ENCODE data around the gene SYNC. TPM values are rescaled to one million over a fixed set of nuclear protein-coding genes. Genes with fewer than 3 reads are reported as not detected.
"Not testable (repeated sequence)": the region's sequence is repeated elsewhere in the genome, so short reads cannot be mapped to it uniquely, and the experiment has no call there.

Gene SYNC
- total RNA-seq, 4 donors from 2014 or later = 111 to 201 (median 153) TPM

- no peak for DNase-seq (ENCODE audit: extremely low spot score)
- 19% methylated on average over 4 of the region's 6 CpGs for WGBS
Observed at GRCh38 chr1:32701421-32701911, 1.1 kb downstream of the SYNC start.

DNA sequence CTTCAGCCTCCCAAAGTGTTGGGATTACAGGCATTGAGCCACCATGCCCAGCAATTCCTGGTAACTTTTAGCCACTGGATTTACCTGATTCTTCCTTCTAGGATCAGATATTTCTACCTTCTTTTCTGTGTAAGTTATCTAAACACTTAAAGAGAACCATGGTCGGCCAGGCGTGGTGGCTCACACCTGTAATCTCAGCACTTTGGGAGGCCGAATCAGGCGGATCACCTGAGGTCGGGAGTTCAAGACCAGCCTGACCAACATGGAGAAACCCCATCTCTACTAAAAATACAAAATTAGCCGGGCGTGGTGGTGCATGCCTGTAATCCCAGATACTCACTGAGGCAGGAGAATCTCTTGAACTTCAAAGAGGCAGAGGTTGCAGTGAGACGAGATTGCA lies 5.6 kb downstream of the SYNC start:
- H3K9me3 ChIP-seq; DNase-seq (ENCODE audit: extremely low spot score); intact Hi-C loops (cut with DNase I); H3K27me3 ChIP-seq; H3K4me3 ChIP-seq: not testable (repeated sequence)
- WGBS = 96% methylated on average over 8 of the region's 8 CpGs
- peak overlapping the region; percentile 81 to 98 (median 96) for H3K27ac ChIP-seq (replicated peaks in 1 of 4)
- peaks cover 36 to 98% (median 88%) of the 10 kb centered on the region in 4 donors for H3K4me1 ChIP-seq
- peaks cover 4 to 33% (median 17%) of the 10 kb centered on the region in 4 donors for H3K36me3 ChIP-seq

More at GRCh38 chr1:32701421-32701911, 1.1 kb downstream of the SYNC start:
- Histone ChIP-seq H3K4me1 (peaks cover 33 to 91% (median 79%) of the 10 kb centered on the region in 4 donors), H3K27ac (replicated peaks in 1 of 4) (peak overlapping the region; percentile 94 to 99 (median 98)), H3K4me3 (peak overlapping the region; percentile 63 to 93 (median 76)), H3K27me3 (no peaks in the 10 kb centered on the region), H3K36me3 (peaks cover 0 to 12% (median 5%) of the 10 kb centered on the region in 4 donors), H3K9me3 (no peaks in the 10 kb centered on the region)
- TF ChIP-seq POLR2A (IDR thresholded peaks at IDR 0.05; ENCODE audit: low read depth) = no peak
- no peak for TF ChIP-seq EP300 (IDR thresholded peaks at IDR 0.05)
- TF ChIP-seq POLR2AphosphoS5 (IDR thresholded peaks at IDR 0.05) = peak in 1 of 2 donors; percentile 9
- intact Hi-C loops (cut with DNase I) = no loop called here

DNA sequence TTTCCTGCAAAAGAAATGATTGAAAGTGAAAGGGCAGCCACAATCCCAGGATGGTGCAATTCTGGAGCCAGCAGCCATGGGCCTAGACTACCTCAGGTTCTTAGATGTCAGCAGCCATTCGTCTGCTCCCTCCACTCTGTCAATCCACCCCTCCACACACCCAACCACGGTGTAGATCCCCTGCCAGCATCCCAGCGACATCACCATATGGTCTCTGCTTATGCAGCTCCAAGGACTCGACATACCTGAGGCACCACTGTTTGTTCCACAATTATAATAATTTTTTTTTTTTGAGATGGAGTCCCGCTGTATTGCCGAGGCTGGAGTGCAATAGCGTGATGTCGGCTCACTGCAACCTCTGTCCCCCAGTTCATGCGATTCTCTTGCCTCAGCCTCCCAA lies 6.5 kb downstream of the SYNC start:
- H3K9me3 ChIP-seq = no peaks in the 10 kb centered on the region
- intact Hi-C loops (cut with DNase I) = no loop called here
- peaks cover 26 to 98% (median 87%) of the 10 kb centered on the region in 4 donors for H3K4me1 ChIP-seq
- H3K27me3 ChIP-seq = no peaks in the 10 kb centered on the region
- DNase-seq (ENCODE audit: extremely low spot score) = no peak
- peak overlapping the region; percentile 81 to 98 (median 96) for H3K27ac ChIP-seq (replicated peaks in 1 of 4)
- 85% methylated on average over 9 of the region's 9 CpGs for WGBS
- no peak for TF ChIP-seq EP300 (IDR thresholded peaks at IDR 0.05)
- no peak for TF ChIP-seq POLR2AphosphoS5 (IDR thresholded peaks at IDR 0.05)
- TF ChIP-seq, protein P1, sequence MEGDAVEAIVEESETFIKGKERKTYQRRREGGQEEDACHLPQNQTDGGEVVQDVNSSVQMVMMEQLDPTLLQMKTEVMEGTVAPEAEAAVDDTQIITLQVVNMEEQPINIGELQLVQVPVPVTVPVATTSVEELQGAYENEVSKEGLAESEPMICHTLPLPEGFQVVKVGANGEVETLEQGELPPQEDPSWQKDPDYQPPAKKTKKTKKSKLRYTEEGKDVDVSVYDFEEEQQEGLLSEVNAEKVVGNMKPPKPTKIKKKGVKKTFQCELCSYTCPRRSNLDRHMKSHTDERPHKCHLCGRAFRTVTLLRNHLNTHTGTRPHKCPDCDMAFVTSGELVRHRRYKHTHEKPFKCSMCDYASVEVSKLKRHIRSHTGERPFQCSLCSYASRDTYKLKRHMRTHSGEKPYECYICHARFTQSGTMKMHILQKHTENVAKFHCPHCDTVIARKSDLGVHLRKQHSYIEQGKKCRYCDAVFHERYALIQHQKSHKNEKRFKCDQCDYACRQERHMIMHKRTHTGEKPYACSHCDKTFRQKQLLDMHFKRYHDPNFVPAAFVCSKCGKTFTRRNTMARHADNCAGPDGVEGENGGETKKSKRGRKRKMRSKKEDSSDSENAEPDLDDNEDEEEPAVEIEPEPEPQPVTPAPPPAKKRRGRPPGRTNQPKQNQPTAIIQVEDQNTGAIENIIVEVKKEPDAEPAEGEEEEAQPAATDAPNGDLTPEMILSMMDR (IDR thresholded peaks at IDR 0.05) = no peak
- no peak for TF ChIP-seq POLR2A (IDR thresholded peaks at IDR 0.05; ENCODE audit: low read depth)
- no peak overlapping the region for H3K4me3 ChIP-seq
- H3K36me3 ChIP-seq = peaks cover 4 to 38% (median 22%) of the 10 kb centered on the region in 4 donors

- H3K4me3 ChIP-seq = peak overlapping the region in 2 of 4 donors; percentile 16 to 21
- no peak for DNase-seq (ENCODE audit: extremely low spot score)
- intact Hi-C loops (cut with DNase I) = no loop called here
- peaks cover 26 to 98% (median 87%) of the 10 kb centered on the region in 4 donors for H3K4me1 ChIP-seq
- TF ChIP-seq, protein P1 (IDR thresholded peaks at IDR 0.05) = no peak
- no peak for TF ChIP-seq POLR2AphosphoS5 (IDR thresholded peaks at IDR 0.05)
- TF ChIP-seq POLR2A (IDR thresholded peaks at IDR 0.05; ENCODE audit: low read depth) = no peak
- no peak for TF ChIP-seq EP300 (IDR thresholded peaks at IDR 0.05)
- no peaks in the 10 kb centered on the region for H3K27me3 ChIP-seq
- H3K36me3 ChIP-seq = peaks cover 4 to 44% (median 25%) of the 10 kb centered on the region in 4 donors
- peak overlapping the region; percentile 81 to 98 (median 96) for H3K27ac ChIP-seq (replicated peaks in 1 of 4)
- 47% methylated on average over 15 of the region's 17 CpGs for WGBS
- H3K9me3 ChIP-seq = no peaks in the 10 kb centered on the region
Observed at GRCh38 chr1:32695098-32695904, 7.3 kb downstream of the SYNC start.

DNA sequence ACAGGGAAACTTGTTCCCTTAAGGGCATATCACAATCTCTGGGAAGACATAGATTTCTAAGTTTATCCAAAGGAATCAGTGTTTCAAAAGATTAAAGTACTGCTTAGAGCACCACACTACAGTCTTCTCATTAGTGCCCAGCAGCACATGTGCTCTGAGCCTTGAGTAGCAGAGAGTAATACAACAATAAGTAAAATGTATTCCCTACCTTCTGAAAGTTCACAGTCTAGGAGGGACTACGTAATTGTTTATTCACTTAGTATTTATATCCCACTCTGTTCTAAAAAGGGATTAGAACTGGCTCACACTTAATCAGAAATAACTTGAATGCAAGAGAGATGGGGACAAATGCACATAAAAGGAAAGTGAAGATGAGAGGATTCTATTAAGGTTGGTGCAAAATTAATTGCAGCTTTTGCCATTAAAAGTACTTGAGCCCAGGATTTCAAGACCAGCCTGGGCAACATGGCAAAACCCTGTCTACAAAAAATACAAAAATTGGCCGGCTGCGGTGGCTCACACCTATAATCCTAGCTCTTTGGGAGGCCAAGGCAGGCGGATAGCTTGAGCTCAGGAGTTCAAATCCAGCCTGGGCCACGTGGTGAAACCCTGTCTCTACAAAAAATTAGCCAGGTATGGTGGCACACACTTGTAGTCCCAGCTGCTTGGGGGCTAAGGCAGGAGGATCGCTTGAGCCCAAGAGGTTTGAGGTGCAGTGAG lies 9.0 kb downstream of the SYNC start:
- TF ChIP-seq EP300 (IDR thresholded peaks at IDR 0.05) (no peak), POLR2AphosphoS5 (IDR thresholded peaks at IDR 0.05) (peak; percentile 6 to 70)
- 75% methylated on average over 6 of the region's 6 CpGs for WGBS
- H3K4me1 ChIP-seq = peaks cover 26 to 98% (median 84%) of the 10 kb centered on the region in 4 donors

More for the DNA sequence above, 9.0 kb downstream of the SYNC start:
- Histone ChIP-seq H3K36me3 (peaks cover 4 to 54% (median 25%) of the 10 kb centered on the region in 4 donors), H3K9me3 (no peaks in the 10 kb centered on the region), H3K4me3 (peak overlapping the region in 2 of 4 donors; percentile 7 to 18), H3K27ac (replicated peaks in 1 of 4) (peak overlapping the region; percentile 81 to 98 (median 96)), H3K27me3 (no peaks in the 10 kb centered on the region)
- intact Hi-C loops (cut with DNase I) = no loop called here
- DNase-seq (ENCODE audit: extremely low spot score) = no peak

Data from esophagus muscularis mucosa (tissue), 4 donors.